Activated naive CD4-positive, alpha-beta T cell treated with Interleukin-2 at 50 U/mL for 16 hours (primary cell): ENCODE results near the gene ADH1C.
"Not testable (repeated sequence)": the region's sequence is repeated elsewhere in the genome, so short reads cannot be mapped to it uniquely, and the experiment has no call there.

Source experiments
- DNase-seq: peaks from one replicate; pipeline ENCODE4 v3.0.0-alpha.2; 2020

ADH1C gene

DNA sequence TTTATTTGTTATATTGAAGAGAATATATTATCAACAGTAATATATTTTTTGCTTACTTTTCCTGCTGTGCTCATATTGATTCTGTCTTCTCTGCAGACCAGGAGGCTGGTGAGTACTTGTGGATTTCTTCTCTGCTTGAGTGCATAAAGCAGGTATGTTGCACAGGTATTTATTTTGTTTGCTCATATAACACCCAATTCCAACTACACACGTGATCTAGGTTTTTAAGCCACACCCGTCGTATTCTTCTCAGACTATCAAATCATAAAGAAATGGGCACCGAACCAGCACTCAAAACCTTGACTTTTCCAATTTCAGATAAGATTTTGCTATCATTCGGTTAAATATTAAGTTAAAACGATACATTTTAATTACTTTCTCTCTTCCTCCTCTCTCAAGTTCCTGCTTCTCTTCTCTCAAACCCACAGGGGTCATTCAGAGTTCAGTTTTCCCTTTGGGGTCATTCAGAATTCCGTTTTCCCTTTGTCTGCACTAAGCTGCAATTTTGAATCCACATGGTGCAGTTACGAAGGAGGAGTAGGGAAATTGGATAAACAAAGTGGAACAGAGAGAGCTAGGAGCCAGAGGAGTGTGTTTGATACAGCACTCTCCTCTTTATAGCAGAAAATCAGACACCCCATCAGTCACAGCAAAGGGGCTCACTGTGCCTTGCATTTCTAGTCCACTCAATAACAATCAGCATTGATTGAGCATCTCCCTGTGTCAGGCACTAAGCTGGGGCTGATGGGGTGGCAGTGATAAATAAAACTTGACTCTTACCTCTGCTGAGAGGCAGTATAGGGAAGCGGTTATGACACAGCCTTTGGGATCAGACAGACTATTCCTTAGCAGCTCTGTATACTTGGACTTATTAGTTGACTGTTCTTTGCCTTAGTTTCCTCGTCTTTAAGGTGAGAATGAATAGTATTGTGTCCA is at the start of gene ADH1C:
Gene ADH1C (minus strand): TSS at position 145 of the 936 bp plus-strand sequence. CDS start 71 bp downstream, at position 74.
- no peak for DNase-seq

DNA sequence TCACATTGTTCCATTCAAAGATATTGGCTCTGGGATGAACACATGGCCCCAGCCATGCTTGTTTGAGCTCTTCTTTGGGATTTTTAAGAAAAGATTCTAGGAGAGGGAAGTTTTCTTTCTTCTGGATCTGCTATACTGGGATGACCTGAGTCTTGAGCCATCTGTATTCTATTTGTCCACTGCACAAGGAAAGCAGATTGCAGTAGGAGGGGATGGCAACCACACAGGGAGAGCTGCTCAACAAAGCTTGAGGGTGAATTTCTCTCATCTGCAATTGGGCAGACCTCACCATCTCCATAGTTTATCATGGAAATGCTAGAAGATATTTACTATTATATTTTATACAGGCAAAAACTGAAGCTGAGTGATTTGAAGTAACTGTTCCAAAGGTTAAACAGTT is 48.3 kb upstream of the ADH1C start:
- DNase-seq = no peak

DNA sequence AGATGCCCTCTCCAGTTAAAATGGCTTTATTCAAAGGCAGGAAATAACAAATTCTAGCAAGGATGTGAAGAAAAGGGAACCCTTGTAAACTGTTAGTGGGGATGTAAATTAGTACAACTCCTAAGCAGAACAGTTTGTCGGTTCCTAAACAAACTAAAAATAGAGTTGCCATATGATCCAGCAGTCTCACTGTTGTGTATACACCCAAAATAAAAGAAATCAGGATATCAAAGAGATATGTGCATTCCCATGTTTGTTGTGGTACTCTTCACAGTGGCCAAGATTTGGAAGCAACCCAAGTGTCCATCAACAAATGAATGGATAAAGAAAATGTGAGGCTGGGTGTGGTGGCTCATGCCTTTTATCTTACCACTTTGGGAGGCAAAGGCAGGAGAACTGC is 46.5 kb upstream of the ADH1C start:
- DNase-seq = no peak

DNA sequence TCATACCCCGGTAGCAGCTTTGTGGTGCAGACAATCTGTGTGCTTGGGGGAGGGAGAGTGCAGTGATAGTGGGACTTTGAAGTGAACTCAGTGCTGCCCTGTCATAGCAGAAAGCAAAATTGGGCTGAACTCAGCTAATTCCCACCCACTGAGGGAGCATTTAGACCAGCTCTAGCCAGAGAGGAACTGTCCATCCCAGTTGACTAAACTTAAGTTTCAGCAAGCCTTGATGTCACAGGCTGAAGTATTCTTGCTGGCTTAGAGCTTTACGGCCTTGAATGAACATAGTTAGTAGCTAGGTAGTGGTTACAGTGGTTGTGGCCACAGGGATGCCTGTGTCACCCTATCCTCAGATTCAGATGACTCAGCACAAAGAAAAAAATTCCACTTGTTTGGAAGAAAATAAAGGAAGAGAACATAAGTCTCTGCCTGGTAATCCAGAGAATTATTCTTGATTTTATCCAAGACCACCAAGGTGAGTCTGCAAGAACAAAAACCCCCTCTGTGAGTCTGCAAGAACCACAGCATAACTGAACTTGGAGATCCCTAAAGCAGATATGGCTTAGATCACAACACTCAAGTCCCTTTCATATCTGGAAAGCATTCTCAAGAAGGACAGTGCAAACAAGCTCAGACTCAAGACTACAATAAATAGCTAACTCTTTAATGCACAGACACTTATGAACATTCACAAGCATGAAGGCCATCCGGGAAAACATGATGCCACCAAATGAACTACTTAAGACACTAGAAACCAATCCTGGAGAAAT is 43.2 kb upstream of the ADH1C start:
- no peak for DNase-seq

DNA sequence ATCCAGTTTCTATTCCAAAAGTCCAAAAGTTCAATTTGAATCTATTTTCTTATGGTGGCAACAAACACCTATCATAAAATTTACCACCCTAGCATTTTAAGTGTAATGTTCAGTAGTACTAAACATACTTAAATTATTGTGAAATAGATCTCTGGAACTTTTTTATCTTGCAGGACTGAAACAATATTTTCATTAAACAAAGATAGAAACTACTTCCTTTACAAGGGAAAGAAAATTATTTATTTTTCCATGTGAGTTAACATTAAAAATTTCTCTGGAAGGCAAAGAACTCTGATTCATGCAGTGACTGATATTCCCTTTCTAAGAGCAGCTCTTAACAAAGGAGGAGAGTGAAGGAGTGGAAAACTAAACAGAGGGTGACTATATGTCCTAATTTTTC is 42.4 kb upstream of the ADH1C start:
- DNase-seq = no peak

DNA sequence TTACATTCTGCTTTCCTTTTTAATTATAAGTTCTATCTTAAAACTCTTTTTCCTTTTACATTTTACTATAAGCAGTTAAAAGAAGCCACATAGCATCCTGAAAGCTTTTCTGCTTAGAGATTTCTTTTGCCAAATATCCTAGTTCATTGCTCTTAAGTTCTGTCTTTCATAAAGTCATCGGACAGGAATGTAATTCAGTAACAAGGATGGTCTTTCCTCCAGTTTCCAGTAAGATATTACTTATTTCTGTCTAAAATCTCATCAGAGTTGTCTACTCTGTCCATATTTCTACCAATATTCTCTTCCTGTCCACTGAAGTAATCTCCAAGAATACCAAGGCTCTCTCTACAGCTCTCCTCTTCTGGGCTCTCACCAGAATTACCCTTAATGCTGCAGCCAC is 37.5 kb upstream of the ADH1C start:
- no peak for DNase-seq

DNA sequence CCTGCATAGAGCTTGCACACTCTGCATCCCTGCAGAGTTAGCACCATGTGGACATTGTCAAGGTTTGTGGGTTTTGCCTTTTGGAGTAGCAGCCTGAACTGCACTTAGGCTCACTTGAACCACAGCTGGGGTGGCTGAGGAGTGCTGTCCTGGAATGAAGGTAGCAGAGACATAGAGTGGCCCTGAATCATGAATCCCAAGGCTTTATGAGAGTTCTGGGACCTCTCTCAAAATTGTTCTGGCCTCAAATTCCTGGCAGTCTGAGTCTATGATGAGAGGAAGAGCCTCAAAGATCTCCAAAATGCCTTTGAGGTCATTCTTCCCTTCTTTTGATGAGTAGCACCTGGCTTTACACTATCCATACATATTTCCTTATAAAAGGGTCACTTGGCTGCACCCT is 37.1 kb upstream of the ADH1C start:
- no peak for DNase-seq

DNA sequence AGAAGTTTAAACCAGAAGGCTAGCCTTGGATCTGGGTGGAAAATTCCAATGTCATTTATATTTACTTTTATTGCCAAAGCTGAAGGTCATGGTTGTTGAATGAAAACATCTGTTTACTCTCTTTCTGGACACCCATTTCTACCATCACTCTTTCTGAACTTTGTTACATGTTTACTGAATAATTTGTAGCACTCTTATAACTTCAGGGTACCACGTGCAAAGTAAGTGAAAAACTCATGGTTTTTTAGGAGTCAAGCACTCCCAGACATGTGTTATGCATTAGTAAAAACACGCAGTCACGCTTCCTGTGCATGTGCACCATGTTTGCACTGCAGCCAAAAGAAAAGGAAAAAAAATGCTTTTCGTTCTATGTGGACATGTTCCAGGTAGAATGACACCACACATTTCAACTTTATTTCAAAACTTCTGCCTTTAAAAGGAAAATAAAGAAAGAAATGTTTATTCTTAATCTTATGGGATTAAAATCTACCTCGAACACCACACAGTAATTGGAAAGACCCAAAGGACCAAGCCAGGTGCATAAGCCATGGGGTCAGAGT is 31.4 kb upstream of the ADH1C start:
- DNase-seq = no peak

DNA sequence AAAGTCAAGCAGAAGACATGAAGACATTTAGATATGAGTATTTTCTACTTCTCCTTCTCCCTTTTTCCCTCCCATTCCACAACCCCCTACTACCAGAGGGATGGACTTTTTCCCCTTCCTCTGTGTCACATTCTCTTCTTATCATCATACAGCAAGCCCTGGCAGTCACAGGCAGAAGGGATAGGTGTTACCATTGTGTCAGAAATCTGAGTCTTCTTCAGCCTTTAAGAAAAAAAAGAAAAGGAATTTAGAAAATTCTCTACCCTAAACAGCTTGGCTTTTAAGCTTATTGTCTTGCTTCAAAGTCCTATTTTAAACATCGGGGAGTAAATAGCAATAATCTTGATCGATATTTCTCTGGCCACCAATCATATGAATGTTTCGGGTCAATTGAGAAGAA is 30.9 kb upstream of the ADH1C start:
- DNase-seq = no peak

DNA sequence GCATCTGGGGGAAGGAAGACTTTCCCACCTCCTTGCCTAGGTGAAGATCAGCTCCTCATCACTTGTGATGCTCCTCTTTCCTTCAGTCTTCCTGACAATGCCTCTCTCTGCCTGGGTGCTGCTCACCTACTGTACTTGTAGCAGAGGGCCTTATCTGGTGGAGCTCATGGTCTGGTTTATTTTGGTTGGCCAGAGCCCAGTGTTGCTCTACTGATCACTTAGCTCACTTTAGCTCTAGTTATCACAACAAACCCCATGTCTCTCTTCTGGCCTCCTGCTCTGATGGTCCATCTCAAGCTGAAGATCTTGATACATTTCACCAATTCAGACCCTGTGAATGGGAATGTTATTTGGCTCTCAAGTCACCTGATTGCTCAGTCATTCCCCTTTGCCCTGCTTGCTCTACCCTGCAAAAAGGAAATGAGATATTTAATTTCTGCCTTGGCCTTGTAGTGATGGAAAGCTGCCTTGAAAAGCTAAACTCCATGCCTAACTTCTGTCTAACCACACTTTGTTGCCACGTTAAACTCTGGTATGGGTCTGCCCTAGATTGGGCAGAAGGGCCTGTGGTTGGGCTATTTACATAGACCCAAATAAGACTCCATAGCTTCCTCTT is 30.3 kb upstream of the ADH1C start:
- no peak for DNase-seq

DNA sequence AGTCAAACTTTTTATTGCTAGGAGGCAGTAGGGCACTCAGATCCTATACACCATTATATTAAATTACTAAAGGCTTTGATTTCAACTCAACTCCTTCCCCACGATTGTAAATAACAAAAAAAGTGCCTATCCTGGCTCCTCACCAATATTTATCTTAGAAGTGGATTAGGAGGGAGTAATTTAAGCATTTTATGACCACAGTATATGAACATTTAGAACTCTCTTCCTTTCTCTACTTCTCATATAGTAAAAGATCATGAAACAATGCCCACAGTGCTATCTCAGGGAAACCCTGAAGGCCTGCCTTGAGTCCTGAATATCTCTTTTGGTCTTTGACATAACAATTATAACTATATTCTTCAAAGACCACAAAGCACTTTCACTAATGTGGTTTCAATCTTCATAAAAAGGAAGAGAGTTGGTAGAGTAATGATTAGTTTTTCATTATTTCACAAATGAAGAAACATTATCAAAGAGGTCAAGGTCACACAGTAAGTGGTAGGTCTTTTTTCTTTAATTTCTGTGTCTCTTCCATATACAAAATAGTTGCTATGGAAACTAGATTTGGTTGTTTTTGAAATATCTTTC is 29.1 kb upstream of the ADH1C start:
- no peak for DNase-seq

DNA sequence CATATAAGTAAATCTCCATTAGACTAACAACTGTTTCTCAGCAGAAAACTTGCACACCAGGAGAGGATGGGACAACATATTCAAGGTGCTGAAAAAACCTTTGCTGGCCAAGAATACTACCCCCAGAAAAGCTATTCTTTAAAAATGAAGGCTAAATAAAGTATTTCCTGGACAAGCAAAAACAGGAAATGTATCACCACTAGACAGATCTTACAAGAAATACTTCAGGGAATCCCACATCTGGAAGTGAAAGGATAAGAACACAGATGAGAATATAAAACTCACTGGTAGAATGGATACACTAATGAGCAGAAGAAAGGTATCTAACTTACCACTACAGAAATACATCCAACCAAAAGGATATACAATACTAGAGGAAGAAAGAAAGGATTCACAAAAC is 27.0 kb upstream of the ADH1C start:
- no peak for DNase-seq

DNA sequence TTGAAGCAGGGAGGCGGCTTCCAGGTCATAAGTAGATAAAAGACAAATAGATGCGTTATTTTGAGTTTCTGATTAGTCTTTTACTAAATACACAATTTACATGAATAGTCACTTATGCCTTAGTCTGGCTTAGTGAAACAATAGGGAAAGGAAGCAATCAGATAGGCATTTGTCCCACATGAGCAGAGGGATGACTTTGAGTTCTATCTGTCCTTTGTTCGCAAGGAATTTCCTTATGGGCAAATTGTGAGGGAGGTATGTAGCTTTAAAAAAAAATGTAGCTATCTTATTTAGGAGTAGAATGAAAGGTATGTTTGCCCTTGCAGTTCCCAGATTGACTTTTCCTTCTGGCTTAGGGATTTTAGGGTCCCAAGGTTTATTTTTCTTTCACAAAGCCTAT is 26.3 kb upstream of the ADH1C start:
- DNase-seq = no peak

DNA sequence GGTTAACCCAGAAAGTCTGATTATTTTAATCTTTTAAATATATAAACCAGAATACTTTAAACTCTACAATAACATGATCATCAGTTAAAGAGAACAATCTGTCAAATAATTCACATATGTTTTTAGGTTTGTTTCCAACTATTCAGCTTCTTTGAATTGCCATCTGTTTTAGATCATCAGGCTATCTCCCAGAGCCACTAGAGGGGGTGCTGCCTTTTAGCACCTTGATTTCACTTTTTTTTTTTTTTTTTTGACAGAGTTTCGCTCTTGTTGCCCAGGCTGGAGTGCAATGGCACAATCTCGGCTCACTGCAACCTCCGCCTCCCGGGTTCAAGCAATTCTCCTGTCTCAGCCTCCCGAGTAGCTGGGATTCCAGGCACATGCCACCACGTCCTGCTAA is 24.8 kb upstream of the ADH1C start:
- DNase-seq = not testable (repeated sequence)

DNA sequence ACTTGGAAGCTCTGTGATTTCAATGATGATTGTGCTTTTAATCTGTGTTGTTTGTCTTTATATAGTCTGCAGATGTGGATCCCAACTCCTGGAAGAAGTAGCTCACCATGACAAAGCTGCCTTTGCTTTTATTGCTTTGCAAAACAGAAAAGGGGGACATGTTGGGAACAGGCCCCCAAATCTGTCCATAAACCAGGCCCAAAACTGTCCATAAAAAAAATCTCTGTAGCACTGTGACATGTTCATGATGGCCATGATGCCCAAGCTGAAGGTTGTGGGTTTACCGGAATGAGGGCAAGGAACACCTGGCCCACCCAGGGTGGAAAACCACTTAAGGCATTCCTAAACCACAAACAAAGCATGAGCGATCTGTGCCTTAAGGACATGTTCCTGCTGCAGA is 19.9 kb upstream of the ADH1C start:
- DNase-seq = not testable (repeated sequence)

DNA sequence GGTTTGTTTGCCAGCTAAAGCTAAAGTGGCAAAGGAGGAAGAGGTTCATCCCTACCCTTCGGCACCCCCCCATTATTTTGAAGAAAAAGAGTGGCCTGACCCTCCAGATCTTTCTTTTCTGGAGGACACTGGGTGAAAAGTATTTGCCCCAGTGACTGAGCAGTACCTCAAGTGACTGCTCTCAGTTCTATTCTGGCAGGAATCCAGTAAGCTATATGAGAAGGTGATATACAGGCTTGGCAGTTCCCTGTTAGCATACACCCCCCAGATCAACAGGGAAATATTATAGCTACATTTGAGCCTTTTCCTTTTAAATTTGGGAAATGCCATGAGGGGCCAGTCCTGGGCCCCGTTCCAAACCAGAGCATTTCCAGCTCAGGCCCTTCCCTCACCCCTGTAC is 15.3 kb upstream of the ADH1C start:
- not testable (repeated sequence) for DNase-seq

DNA sequence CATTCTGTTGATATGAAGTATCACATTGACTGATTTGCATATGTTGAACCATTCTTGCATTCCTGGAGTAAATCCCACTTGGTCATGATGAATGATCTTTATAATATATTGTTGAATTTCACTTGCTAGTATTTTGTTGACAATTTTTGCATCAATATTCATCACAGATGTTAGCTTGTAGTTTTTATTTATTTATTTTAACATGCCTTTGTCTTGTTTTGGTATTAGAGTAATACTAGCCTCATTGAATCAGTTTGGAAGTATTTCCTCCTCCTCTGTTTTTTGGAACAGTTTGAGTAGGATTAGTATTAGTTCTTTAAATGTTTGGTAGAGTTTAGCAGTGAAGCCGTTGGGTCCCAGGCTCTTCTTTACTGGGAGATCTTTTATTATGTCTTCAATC is 13.9 kb upstream of the ADH1C start:
- no peak for DNase-seq

DNA sequence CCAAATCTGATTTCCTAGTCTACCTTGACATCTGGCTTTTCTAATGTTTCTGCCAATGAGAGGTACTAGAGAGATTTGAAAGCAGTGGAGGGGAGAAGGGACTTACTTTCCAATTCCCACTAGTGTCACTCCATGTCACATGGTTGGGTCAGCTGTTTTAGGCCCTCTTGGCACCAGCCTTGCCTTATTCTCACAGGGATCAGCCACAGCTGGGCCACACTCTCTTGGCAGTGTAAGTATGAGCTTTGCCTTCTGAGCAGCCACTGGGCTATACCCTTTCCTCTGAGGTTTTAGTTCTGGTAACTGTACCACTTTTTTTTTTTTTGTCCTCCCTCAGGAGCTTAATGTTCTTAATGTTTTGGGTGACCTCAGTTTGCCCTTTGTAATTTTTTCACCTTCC is 10.2 kb upstream of the ADH1C start:
- no peak for DNase-seq

DNA sequence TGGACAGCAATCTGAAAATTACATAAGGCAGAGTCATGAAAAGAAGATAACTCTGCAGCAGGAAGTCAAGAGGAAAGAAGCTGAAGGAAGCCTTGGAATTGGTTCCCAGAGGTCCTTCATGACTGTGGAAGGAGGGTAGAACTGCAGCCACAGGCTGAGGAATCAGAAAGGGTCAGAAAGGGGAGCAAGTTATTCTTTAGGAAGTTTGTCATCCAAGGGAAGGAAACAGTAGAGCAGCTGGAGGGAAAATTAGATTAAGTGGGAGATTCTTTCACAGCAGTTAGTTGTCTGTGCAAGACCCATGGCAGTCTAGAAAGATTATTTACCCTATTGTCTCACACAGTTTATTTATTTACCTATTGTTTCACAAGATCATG is 9.3 kb upstream of the ADH1C start:
- no peak for DNase-seq

DNA sequence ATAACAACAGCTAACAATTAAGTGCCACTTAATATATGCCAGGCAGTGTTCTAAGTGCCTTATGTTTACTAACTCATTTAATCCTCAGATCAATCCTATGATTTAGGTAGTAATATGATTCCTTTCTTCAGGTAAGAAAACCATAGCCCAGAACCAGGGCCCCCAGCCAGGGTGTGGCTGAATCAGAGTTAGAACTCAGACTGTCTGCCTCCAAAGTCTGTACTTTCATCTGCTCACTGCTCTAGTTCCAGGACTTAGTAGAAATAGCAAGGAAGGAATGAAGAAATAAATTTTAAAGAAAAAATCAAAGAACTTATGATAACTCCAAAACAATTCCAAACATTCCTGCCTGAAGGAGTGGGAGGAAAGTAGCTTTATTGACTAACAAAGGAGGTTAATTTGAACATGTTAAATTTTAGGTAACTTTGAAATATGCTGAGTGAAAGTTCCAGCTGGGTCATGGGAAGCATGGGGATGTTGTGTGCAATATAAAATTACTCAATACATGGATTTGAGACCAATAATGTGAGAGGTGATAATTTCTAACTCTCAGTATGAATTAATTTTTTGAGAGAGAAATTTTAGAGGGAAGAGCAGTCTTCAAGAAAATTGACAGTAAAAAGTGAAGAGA is 8.8 kb upstream of the ADH1C start:
- no peak for DNase-seq

DNA sequence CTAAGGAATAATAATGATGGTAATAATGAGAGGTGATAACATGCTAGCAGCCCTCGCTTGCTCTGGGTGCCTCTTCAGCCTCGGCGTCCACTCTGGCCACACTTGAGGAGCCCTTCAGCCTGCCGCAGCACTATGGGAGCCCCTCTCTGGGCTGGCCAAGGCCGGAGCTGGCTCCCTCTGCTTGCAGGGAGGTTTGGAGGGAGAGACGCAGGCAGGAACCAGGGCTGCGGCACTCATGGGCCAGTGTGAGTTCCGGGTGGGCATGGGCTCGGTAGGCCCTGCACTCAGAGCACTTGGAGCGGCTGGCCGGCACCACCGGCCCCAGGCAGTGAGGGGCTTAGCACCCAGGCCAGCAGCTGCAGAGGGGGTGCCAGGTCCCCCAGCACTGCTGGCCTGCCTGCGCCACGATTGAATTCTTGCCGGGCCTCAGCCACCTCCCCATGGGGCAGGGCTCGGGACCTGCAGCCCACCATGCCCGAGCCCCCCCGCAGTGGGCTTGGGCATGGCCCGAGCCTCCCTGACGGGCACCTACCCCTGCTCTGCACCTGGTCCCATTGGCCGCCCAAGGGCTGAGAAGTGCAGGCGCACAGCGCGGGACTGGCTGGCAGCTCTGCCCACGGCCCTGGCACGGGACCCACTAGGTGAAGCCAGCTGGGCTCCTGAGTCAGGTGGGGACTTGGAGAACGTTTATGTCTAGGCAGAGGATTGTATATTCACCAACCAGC is 7.1 kb upstream of the ADH1C start:
- no peak for DNase-seq

DNA sequence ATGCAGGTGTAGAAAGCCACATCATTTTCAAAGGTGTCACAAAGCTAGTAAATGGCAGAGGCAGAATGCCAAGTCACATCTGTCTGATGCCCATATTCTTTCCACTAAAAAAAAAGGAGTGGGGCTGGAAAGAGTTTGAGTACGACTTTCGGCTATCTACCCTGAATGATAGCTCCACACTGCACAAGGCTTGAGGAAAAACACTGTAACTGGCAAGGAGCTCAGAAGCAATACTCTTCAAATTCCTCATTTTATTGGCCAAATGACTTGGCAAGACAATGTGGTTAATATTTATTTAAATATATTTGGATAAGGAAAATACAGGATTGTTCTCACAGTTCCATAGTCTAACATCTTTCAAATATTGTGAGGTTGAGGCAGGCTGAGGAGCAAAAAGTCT is 5.4 kb upstream of the ADH1C start:
- no peak for DNase-seq
